ENCODE measurements around the gene TMEM123. TPM values are rescaled to one million over a fixed set of nuclear protein-coding genes. Genes with fewer than 3 reads are reported as not detected.

The TMEM123 gene
- 120 to 200 TPM (median 161 TPM) in 5 replicates for total RNA-seq (2022; extraction: Qiagen RNA extraction)

GRCh38 chr11:102452461-102453301 is at the start of gene TMEM123:
Gene TMEM123 (minus strand): TSS chr11:102452765. CDS start chr11:102452623, 142 bp downstream.

GRCh38 chr11:102346748-102347461 is 105.7 kb downstream of the TMEM123 start, which contains the start of gene BIRC2:
Gene BIRC2 (plus strand): TSS chr11:102347214. CDS start chr11:102349855, 2,641 bp downstream.

Other genes starting within 250 kb of the TMEM123 start
- gene BIRC3, start 135.3 kb downstream of the TMEM123 start, total RNA-seq (2022; extraction: Qiagen RNA extraction): 49.4 to 68.8 TPM (median 52.7 TPM) in 5 replicates
- gene BIRC2, start 105.6 kb downstream of the TMEM123 start, total RNA-seq (2022; extraction: Qiagen RNA extraction): 29.0 to 39.8 TPM (median 29.9 TPM) in 5 replicates
- 21.8 to 34.2 TPM (median 23.2 TPM) in 5 replicates for gene MMP7, start 78.0 kb upstream of the TMEM123 start, total RNA-seq (2022; extraction: Qiagen RNA extraction)
- not detected in 5 replicates for gene MMP20, start 172.6 kb upstream of the TMEM123 start, total RNA-seq (2022; extraction: Qiagen RNA extraction)